K562 (cell line): Measurements from ENCODE around the gene CPM.

Experiments used
- EGR1 ChIP-seq: fragments of 450-650 bp; conservative IDR thresholded peaks from 2 replicates; pipeline ENCODE4 v1.6.1; 2017; ENCODE audit warnings: mild to moderate bottlenecking
- GATAD2A ChIP-seq: fragments of 450-650 bp; IDR thresholded peaks from 2 replicates; pipeline ENCODE4 v1.6.1; 2017
- RFX7 ChIP-seq: fragments of 250-450 bp; sonication (Bioruptor Pico); IDR thresholded peaks from 2 replicates; pipeline ENCODE4 v1.5.1; 2021; ENCODE audit warnings: mild to moderate bottlenecking
- TAF15 ChIP-seq: fragments of 200-400 bp; formaldehyde crosslinking; IDR thresholded peaks from 2 replicates; pipeline ENCODE4 v1.6.1; 2017; ENCODE audit warnings: mild to moderate bottlenecking, low read depth, low read length, moderate library complexity
- ZNF511 ChIP-seq: sonication (generic); formaldehyde crosslinking; IDR thresholded peaks from 2 replicates; pipeline ENCODE4 v1.8.0; 2022; ENCODE audit warnings: mild to moderate bottlenecking, missing genetic modification reagents
- ZZZ3 ChIP-seq: fragments of 450-650 bp; IDR thresholded peaks from 2 replicates; pipeline ENCODE4 v1.6.1; 2016; ENCODE audit warnings: antibody characterized with exemption, mild to moderate bottlenecking, moderate library complexity
- TF ChIP-seq, protein P1 (sequence below), 2 experiments: IDR thresholded peaks; 2 replicates each; pipeline ENCODE4 v1.6.1; 2011; ENCODE audit warnings: borderline replicate concordance in 1 of 2, control low read depth in 1 of 2, low read depth in 1 of 2, low read length in 1 of 2, mild to moderate bottlenecking in 1 of 2, mixed read lengths in 1 of 2, moderate library complexity in 1 of 2; ENCODE audit not compliant: insufficient read depth in 1 of 2, insufficient read length in 1 of 2, poor library complexity in 1 of 2, severe bottlenecking in 1 of 2; ENCODE audit errors: extremely low read depth in 1 of 2
- TF ChIP-seq, protein P2 (sequence below), 3 experiments: IDR thresholded peaks in 2 of 3; conservative IDR thresholded peaks in 1 of 3; 2 replicates each; pipeline ENCODE4 v1.5.1; 2011 to 2012; ENCODE audit warnings: low read length in 3 of 3, mild to moderate bottlenecking in 3 of 3, control low read depth in 2 of 3, improper control_type of control experiment in 1 of 3, inconsistent platforms in 1 of 3, low read depth in 1 of 3, mixed read lengths in 1 of 3, moderate library complexity in 1 of 3; ENCODE audit not compliant: insufficient read depth in 2 of 3

DNA sequence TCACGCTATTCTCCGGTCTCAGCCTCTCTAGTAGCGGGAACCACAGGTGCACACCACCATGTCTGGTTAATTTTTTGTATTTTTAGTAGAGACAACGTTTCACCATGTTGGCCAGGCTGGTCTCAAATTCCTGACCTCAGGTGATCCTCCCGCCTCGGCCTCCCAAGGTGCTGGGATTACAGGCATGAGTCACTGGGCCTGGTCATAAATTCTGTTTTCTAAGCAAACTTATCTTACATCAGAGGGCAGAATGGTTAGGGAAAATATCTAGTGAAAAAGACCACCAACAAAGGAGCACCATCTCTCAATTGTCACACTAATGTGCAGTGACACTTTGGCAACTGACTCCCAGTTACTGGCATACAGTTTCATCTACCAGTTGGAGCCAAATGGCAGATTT lies 2.8 kb downstream of the CPM start:
- TF ChIP-seq ZNF511 (CRISPR knock-in tag) (no peak), EGR1 (no peak), TAF15 (no peak), ZZZ3 (no peak), GATAD2A (no peak), RFX7 (no peak)
- TF ChIP-seq, protein P1, sequence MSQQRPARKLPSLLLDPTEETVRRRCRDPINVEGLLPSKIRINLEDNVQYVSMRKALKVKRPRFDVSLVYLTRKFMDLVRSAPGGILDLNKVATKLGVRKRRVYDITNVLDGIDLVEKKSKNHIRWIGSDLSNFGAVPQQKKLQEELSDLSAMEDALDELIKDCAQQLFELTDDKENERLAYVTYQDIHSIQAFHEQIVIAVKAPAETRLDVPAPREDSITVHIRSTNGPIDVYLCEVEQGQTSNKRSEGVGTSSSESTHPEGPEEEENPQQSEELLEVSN (IDR thresholded peaks at IDR 0.05; ENCODE audit: borderline replicate concordance in 1 of 2, extremely low read depth in 1 of 2, insufficient read depth in 1 of 2, insufficient read length in 1 of 2, low read depth in 1 of 2, low read length in 1 of 2, poor library complexity in 1 of 2, severe bottlenecking in 1 of 2) = no peak
- TF ChIP-seq, protein P2, sequence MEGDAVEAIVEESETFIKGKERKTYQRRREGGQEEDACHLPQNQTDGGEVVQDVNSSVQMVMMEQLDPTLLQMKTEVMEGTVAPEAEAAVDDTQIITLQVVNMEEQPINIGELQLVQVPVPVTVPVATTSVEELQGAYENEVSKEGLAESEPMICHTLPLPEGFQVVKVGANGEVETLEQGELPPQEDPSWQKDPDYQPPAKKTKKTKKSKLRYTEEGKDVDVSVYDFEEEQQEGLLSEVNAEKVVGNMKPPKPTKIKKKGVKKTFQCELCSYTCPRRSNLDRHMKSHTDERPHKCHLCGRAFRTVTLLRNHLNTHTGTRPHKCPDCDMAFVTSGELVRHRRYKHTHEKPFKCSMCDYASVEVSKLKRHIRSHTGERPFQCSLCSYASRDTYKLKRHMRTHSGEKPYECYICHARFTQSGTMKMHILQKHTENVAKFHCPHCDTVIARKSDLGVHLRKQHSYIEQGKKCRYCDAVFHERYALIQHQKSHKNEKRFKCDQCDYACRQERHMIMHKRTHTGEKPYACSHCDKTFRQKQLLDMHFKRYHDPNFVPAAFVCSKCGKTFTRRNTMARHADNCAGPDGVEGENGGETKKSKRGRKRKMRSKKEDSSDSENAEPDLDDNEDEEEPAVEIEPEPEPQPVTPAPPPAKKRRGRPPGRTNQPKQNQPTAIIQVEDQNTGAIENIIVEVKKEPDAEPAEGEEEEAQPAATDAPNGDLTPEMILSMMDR (IDR thresholded peaks at IDR 0.05 in 2 of 3, conservative IDR thresholded peaks at IDR 0.05 in 1 of 3; ENCODE audit: insufficient read depth in 2 of 3, low read depth in 1 of 3, low read length in 3 of 3) = no peak
